GM19240 (cell line): Measurements from ENCODE around the gene SRI.
"Not testable (repeated sequence)": the region's sequence is repeated elsewhere in the genome, so short reads cannot be mapped to it uniquely, and the experiment has no call there.

Experiments used
- DNase-seq: peaks from one replicate; pipeline ENCODE4 v3.0.0; 2011; ENCODE audit warnings: low spot score; ENCODE audit not compliant: insufficient read length

Gene SRI

DNA sequence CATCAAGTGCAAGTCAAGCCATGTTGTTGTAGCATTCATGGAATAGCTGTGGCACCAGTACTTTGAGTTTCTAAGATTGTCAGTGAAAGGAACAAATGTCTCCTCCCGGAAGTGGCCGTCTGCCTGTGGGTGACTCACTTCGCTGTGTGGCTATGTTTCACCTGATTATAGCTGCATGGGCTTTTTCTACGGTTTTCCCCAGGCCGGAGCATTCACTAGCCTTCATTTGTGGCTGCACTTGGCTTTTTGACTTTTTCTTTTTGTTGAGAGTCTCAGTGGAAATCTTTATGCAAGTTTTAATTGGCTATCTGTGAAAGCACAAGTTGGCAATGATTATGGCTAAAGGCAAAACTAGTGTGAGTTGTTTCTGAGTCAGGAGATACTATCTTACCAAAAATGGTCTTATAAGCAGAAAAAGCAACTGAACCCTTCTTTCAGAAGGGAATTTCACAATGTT, 35.0 kb downstream of the SRI start:
- DNase-seq: no peak

GRCh38 chr7:88183051-88183450, 36.8 kb downstream of the SRI start:
- no peak for DNase-seq

DNA sequence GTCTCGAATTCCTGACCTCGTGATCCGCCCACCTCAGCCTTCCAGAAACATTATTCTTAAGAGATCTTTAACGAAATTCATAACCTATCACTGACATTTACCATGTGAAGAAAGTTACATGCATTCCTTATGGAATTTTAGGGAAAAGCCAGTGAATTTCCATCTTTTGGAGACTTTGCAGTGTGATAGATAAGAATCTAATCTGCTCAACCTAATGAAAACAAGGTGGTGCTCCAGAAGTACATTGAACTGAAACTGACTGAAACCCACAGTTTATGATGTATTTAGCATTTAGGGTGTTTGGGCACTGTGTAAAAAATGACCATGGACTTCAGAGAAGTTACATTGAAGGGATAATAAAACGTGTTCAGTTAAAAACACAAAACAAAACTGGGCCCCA, 43.6 kb downstream of the SRI start:
- DNase-seq: no peak

GRCh38 chr7:88172842-88173241, 47.0 kb downstream of the SRI start:
- no peak for DNase-seq

- no peak for DNase-seq
These were observed 50.0 kb downstream of the SRI start for GRCh38 chr7:88169717-88170320.

DNA sequence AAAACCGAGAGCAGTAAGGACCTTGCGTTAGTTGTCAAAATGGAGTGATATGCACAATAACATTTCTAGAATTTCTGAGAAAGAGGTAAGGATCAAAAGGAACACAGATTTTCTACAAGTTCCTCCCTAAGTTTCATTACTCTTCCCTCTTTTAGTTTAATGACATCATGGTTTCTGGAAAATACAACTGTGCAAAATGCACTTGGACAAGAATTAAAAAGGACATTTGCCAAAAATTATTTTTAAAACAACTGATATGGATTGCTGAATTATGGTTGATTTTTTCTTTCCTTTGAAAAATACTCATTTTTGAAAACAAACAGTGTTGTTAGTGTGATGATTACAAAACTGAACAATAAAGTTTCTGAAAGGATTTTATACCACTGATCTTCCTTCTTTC, 52.1 kb downstream of the SRI start:
- DNase-seq: no peak

GRCh38 chr7:88167223-88167622, 52.6 kb downstream of the SRI start:
- DNase-seq: no peak

DNA sequence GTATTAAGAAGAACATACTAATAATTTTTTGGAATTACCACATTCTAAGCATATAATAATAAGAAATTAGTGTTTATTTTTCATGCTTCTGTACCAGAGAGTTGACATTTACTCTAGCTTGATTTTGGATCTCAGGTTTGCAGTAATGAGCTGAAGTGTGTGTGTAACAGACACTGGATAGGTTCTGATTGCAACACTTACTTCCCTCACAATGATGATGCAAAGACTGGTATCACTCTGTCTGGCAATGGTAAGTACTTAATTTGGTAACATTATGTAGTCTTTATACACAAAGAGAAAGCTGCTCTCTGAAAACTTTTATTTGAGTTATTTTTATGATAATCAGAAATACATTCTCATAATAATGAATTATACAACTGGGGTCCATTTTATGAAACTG, 54.1 kb downstream of the SRI start:
- no peak for DNase-seq

DNA sequence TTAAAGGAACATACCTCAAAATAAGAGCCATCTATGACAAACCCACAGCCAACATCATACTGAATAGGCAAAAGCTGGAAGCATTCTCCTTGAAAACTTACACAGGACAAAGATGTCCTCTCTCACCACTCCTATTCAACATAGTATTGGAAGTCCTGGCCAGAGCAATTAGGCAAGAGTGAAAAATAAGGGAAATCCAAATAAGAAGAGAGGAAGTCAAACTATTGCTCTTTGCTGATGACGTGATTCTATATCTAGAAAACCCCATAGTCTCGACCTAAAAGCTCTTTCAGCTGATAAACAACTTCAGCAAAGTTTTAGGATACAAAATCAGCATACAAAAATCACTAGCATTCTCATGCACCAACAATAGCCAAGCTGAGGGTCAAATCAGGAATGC, 60.1 kb downstream of the SRI start:
- not testable (repeated sequence) for DNase-seq

DNA sequence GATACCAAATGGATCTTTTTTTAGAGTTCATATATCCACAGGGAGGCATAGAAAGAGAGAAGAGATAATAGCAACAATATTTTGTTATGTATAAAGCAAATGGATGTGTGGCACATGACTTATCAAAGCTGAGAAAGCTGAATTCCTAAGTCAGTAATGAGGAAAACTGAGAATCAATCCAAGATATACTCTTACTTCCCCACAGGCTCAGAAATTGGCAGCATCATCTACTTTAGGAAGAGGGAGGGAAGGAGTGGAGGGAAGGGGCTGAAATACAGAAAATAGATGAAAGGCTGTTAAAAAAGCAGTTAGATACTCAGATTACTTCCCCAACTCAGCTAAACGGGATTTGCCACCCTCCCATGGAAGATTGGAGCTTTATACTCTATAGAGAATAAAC, 63.5 kb downstream of the SRI start:
- DNase-seq: no peak

DNA sequence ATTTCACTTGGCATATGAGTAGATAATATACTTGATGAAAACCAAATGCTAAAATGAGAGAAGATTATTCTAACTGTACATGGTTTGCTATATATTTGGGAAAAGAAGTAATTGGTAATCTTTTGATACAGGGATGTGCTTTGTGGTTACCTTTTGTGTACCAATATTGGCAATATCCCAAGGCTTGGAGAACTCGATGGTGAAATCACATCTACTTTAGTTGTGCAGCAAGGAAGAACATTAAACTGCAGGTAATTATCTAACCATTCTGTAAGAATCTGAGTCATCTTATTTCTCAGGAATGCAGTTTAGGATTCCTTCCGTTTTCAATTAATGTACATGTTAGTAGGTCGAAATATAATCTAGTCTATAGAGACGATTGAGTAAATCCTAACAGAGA, 64.1 kb downstream of the SRI start:
- DNase-seq: no peak
